Natural killer cell (primary cell): ENCODE measurements around the gene TEKTIP1. TPM values are rescaled to one million over a fixed set of nuclear protein-coding genes. Genes with fewer than 3 reads are reported as not detected.
"Not testable (repeated sequence)": the region's sequence is repeated elsewhere in the genome, so short reads cannot be mapped to it uniquely, and the experiment has no call there.

Source experiments
- ATAC-seq, 3 donors: fragments of 150-1000 bp in 2 of 3; fragments of 200-7000 bp in 1 of 3; cut with Tn5 transposase; 1 replicate in 1 of 3; 2 replicates in 2 of 3; pipeline ENCODE4 v1.10.0; 2021; ENCODE audit warnings: mild to moderate bottlenecking in 2 of 3, moderate library complexity in 2 of 3
- DNase-seq, 2 donors: peaks; one replicate each; pipeline versions ENCODE4 v3.0.0 to v3.0.0-alpha.2; 2013 to 2021; ENCODE audit warnings: mixed read lengths in 1 of 2
- H3K27ac ChIP-seq: one replicate; pipeline ENCODE4 v1.5.1; 2013; ENCODE audit warnings: mild to moderate bottlenecking, low read length
- H3K27me3 ChIP-seq: one replicate; pipeline ENCODE4 v1.6.1; 2013; ENCODE audit warnings: low read length; ENCODE audit not compliant: control insufficient read depth, insufficient read depth
- H3K36me3 ChIP-seq: one replicate; pipeline ENCODE4 v1.6.1; 2013; ENCODE audit warnings: low read length; ENCODE audit not compliant: control insufficient read depth, insufficient read depth
- H3K4me1 ChIP-seq: one replicate; pipeline ENCODE4 v1.6.1; 2013; ENCODE audit warnings: low read length; ENCODE audit not compliant: control insufficient read depth, insufficient read depth
- H3K4me3 ChIP-seq: one replicate; pipeline ENCODE4 v1.5.1; 2013; ENCODE audit warnings: low read length
- H3K9me3 ChIP-seq: one replicate; pipeline ENCODE4 v1.6.1; 2013; ENCODE audit warnings: low read length; ENCODE audit not compliant: control insufficient read depth, insufficient read depth
- H3K27ac Mint-ChIP-seq, 2 donors: one replicate each; pipeline ENCODE4 v1.8.0; 2022; ENCODE audit warnings: mild to moderate bottlenecking in 2 of 2, mixed read lengths in 2 of 2, moderate library complexity in 1 of 2
- H3K27me3 Mint-ChIP-seq, 2 donors: one replicate each; pipeline ENCODE4 v1.8.0; 2022; ENCODE audit warnings: low read depth in 2 of 2, mixed read lengths in 2 of 2
- H3K36me3 Mint-ChIP-seq: one replicate; pipeline ENCODE4 v1.8.0; 2022; ENCODE audit warnings: mixed read lengths
- H3K4me1 Mint-ChIP-seq, 2 donors: one replicate each; pipeline ENCODE4 v1.8.0; 2022; ENCODE audit warnings: mixed read lengths in 2 of 2
- H3K4me3 Mint-ChIP-seq: one replicate; pipeline ENCODE4 v1.8.0; 2022; ENCODE audit warnings: mild to moderate bottlenecking, moderate library complexity, mixed read lengths
- H3K9me3 Mint-ChIP-seq, 2 donors: one replicate each; pipeline ENCODE4 v1.8.0; 2022; ENCODE audit warnings: mixed read lengths in 2 of 2
- CTCF ChIP-seq: fragments of 200-600 bp; IDR thresholded peaks from one replicate; pipeline ENCODE4 v1.8.0; 2022; ENCODE audit warnings: antibody characterized with exemption
- WGBS: methylation state at CpG from one replicate; pipeline ENCODE4 v1.1.7; 2013; ENCODE audit warnings: missing lambda C conversion rate; ENCODE audit not compliant: insufficient coverage; 5-methylcytosine and 5-hydroxymethylcytosine counted together
- intact Hi-C: fragments of 100-400 bp; cut with micrococcal nuclease; formaldehyde crosslinking; loops from one replicate; pipeline ENCODE4 v1.14.2; 2022
- total RNA-seq, 4 donors: library from RNA; stranded (reverse); fragments of 120-200 nt in 1 of 4; gene quantifications; one replicate each; pipeline versions ENCODE4 v1.2.3 to v1.2.4, GENCODE V29; 2013 to 2022

TEKTIP1 gene
- total RNA-seq, 3 donors from 2014 or later (not counting 1 experiment from before 2014, with no cell fraction given): 5.9 to 11.6 (median 6.4) TPM

DNA sequence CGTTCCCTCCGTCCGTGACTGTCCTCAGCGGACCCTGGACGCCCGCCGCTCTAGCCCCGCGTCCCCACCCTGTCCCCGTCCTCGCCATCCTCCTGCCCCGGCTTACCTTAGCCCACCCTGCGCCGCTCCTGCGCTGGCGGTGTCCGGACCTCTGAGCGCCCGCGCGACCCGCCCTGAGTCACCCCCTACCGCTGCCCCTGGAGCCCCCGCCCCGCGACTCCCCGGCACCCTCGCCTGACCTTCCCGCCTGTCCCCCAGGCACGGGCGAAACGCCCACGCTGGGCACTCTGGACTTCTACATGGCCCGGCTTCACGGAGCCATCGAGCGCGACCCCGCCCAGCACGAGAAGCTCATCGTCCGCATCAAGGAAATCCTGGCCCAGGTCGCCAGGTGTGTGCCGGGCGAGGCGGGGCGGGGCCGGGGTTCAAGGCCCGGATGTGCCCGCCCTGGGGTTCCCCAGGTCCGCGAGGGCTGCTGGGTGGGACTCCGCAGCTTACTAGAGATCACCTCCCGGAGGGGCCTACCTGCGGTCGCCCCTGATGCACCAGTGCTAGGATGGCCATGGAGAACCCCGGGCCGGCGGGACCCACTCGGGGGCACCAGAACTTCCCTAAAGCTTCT, 38.9 kb downstream of the TEKTIP1 start:
- Histone ChIP-seq H3K36me3 (no peaks in the 10 kb centered on the region), H3K27me3 (no peaks in the 10 kb centered on the region), H3K4me3 (no peak overlapping the region), H3K9me3 (no peaks in the 10 kb centered on the region), H3K4me1 (peaks cover 17% of the 10 kb centered on the region), H3K27ac (no peak overlapping the region)
- H3K4me3 Mint-ChIP-seq: no peak overlapping the region
- no peaks in the 10 kb centered on the region for H3K9me3 Mint-ChIP-seq
- H3K27ac Mint-ChIP-seq: no peak overlapping the region
- WGBS: 98% methylated on average over 60 of the region's 60 CpGs
- no peaks in the 10 kb centered on the region for H3K27me3 Mint-ChIP-seq
- TF ChIP-seq CTCF: no peak
- no peaks in the 10 kb centered on the region for H3K36me3 Mint-ChIP-seq
- peaks cover 0 to 10% of the 10 kb centered on the region in 2 donors for H3K4me1 Mint-ChIP-seq
- ATAC-seq (no peak), DNase-seq (no peak)
- intact Hi-C loops: no loop called here

- H3K27me3 Mint-ChIP-seq: no peaks in the 10 kb centered on the region
- DNase-seq (no peak), ATAC-seq (no peak)
- H3K4me3 Mint-ChIP-seq: no peak overlapping the region
- no peak for TF ChIP-seq CTCF
- no peaks in the 10 kb centered on the region for H3K9me3 Mint-ChIP-seq
- H3K27ac ChIP-seq: no peak overlapping the region
- intact Hi-C loops: no loop called here
- peaks cover 0 to 10% of the 10 kb centered on the region in 2 donors for H3K4me1 Mint-ChIP-seq
- no peaks in the 10 kb centered on the region for H3K9me3 ChIP-seq
- H3K36me3 Mint-ChIP-seq: no peaks in the 10 kb centered on the region
- H3K27ac Mint-ChIP-seq: no peak overlapping the region
- WGBS: 89% methylated on average over 17 of the region's 17 CpGs
- no peaks in the 10 kb centered on the region for H3K36me3 ChIP-seq
- H3K27me3 ChIP-seq: no peaks in the 10 kb centered on the region
- no peak overlapping the region for H3K4me3 ChIP-seq
- H3K4me1 ChIP-seq: peaks cover 14% of the 10 kb centered on the region
These were observed 39.4 kb downstream of the TEKTIP1 start for GRCh38 chr19:3578390-3578789.

- peak overlapping the region in 1 of 2 donors; percentile 36 for H3K27ac Mint-ChIP-seq
- DNase-seq (no peak), ATAC-seq (no peak)
- Histone ChIP-seq H3K27me3 (no peaks in the 10 kb centered on the region), H3K4me3 (no peak overlapping the region), H3K27ac (no peak overlapping the region), H3K9me3 (no peaks in the 10 kb centered on the region), H3K36me3 (no peaks in the 10 kb centered on the region), H3K4me1 (peaks cover 6% of the 10 kb centered on the region)
- TF ChIP-seq CTCF: no peak
- intact Hi-C loops: no loop called here
- H3K4me1 Mint-ChIP-seq: peaks cover 0 to under 1% of the 10 kb centered on the region in 2 donors
- 80% methylated on average over 11 of the region's 11 CpGs for WGBS
- H3K36me3 Mint-ChIP-seq: no peaks in the 10 kb centered on the region
- no peaks in the 10 kb centered on the region for H3K27me3 Mint-ChIP-seq
- no peaks in the 10 kb centered on the region for H3K9me3 Mint-ChIP-seq
- H3K4me3 Mint-ChIP-seq: no peak overlapping the region
These were observed 41.4 kb downstream of the TEKTIP1 start for GRCh38 chr19:3580156-3580934.

DNA sequence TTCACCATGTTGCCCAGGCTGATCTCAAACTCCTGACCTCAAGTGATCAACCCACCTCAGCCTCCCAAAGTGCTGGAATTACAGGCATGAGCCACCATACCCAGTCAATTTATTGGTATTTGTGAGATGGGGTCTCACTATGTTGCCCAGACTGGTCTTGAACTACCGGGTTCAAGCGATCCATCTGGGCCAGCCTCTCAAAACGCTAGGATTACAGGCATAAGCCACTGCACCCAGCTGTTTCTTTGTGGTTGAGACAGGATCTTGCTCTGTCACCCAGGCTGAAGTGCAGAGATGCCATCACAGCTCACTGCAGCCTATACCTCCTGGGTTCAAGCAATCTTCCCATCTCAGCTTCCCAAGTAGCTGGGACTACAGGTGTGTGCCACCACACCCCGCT, 42.8 kb downstream of the TEKTIP1 start:
- H3K36me3 ChIP-seq, DNase-seq, H3K27me3 Mint-ChIP-seq, intact Hi-C loops, H3K9me3 ChIP-seq, H3K27me3 ChIP-seq, H3K27ac ChIP-seq, H3K4me1 Mint-ChIP-seq, H3K27ac Mint-ChIP-seq, H3K4me3 Mint-ChIP-seq, H3K36me3 Mint-ChIP-seq, H3K4me3 ChIP-seq, H3K9me3 Mint-ChIP-seq, ATAC-seq: not testable (repeated sequence)
- H3K4me1 ChIP-seq: peaks cover 12% of the 10 kb centered on the region
- 82% methylated on average over 4 of the region's 4 CpGs for WGBS

- H3K27ac ChIP-seq, H3K4me1 Mint-ChIP-seq, ATAC-seq, DNase-seq, H3K27ac Mint-ChIP-seq, H3K4me3 ChIP-seq, H3K36me3 Mint-ChIP-seq, H3K27me3 ChIP-seq, H3K27me3 Mint-ChIP-seq, H3K4me3 Mint-ChIP-seq, H3K36me3 ChIP-seq, H3K9me3 ChIP-seq, H3K9me3 Mint-ChIP-seq, intact Hi-C loops: not testable (repeated sequence)
- WGBS: 95% methylated on average over 13 of the region's 15 CpGs
- H3K4me1 ChIP-seq: peaks cover 12% of the 10 kb centered on the region
These were observed 45.2 kb downstream of the TEKTIP1 start for GRCh38 chr19:3584036-3584802.
